Skeletal muscle cell (primary cell): Measurements from ENCODE around the gene PIK3CB.
"Not testable (repeated sequence)": the region's sequence is repeated elsewhere in the genome, so short reads cannot be mapped to it uniquely, and the experiment has no call there.

Source experiments
- DNase-seq: peaks from one replicate; pipeline ENCODE4 v3.0.0-alpha.2; 2010; ENCODE audit warnings: low read depth
- H3K4me3 ChIP-seq: 2 replicates; pipeline ENCODE4 v1.5.1; 2011; ENCODE audit warnings: low read depth, mild to moderate bottlenecking, control low read depth, low read length, moderate library complexity

Gene PIK3CB

DNA sequence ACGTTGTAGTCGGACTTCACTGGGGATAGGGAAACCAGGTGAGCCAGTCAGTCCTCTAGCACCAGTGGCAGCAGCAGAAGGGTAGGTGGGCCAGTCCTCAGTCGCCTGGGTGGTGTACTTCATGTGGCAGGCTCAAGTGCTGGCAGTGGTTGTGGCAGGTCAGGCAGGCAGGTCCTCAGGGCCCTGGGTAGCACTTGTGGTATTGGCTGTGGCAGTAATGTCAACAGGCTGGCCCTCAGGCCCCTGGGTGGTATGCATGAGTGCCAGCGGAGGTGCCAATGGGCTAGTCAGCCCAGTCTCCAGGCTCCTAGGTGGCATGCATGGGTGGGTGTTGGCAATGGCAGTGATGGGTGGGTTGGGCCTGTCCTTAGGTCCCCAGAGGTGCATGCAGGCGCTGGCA lies 185.6 kb downstream of the PIK3CB start:
- no peak for DNase-seq
- H3K4me3 ChIP-seq, result no peak overlapping the region

DNA sequence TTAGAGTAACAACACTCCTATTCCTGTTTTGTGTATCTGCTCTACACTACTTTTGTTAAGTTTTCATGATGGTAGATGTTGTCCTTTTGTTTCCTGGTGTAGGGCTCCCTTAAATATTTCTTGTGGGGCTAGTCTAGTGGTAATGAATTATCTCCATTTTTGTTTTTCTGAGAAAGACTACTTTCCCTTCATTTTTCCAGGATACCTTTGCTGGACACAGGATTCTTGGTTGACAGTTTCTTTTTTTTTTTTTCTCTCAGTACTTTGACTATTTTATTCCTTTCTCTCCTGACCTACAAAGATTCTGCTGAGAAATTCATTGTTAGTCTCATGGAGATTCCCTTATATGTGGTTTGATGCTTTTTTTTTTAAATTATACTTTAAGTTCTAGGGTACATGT lies 188.2 kb downstream of the PIK3CB start:
- DNase-seq, result no peak
- no peak overlapping the region for H3K4me3 ChIP-seq

DNA sequence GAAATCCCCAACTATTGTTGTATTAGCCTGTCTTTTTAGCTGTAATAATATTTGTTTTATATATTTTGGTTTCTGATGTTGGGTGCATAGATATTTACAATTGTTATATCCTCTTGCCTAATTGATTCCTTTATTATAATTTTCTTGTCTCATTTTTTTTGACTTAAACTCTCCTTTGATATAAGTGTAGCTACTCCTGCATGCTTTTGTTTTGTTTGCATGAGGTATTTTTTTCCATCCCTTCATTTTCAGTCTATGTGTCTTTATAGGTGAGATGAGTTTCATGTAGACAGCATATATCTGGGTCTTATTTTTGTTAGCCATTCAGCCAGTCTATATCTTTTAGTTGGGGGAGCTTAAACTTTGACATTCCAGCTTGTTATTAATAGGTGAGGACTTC lies 188.7 kb downstream of the PIK3CB start:
- no peak for DNase-seq
- no peak overlapping the region for H3K4me3 ChIP-seq

DNA sequence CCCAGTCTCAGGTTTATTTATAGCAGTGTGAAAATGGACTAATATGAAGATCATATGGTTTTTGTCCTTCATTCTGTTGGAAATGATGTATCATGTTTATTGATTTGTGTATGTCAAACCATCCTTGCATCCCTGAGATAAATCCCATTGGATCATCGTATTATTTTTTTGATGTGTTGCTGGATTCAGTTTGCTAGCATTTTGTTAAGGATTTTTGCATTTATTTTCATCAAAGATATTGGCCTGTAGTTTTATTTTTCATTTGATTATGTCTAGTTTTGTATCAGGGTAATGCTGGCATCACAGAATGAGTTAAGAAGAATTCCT lies 191.8 kb downstream of the PIK3CB start:
- H3K4me3 ChIP-seq, result no peak overlapping the region

DNA sequence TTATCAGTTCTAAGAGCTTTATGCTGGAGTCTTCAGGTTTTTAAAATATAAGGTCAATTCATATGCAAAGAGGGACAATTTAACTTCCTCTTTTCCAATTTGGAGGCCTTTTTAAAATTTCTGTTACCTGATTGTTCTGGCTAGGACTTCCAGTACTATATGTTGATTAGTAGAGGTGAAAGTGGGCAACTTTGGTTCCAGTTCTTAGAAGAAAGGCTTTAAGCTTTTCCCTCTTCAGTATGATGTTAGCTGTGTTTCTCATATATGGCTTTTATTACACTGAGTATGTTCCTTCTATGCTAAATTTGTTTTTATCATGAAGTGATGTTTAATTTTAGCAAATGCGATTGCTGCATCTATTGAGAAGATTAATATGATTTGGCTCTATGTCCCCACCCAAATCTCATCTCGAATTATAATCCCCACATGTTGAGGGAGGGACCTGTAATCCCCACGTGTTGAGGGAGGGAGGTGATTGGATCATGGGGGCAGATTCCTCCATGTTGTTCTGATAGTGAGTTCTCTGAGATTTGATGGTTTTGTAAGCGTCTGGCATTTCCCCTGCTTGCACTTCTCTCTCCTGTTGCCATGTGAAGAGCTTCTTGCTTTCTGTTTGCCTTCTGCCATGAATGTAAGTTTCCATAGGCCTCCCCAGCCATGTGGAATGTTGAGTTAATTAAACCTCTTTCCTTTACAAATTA lies 192.4 kb downstream of the PIK3CB start:
- no peak for DNase-seq
- no peak overlapping the region for H3K4me3 ChIP-seq

More for the DNA sequence above, 191.8 kb downstream of the PIK3CB start:
- no peak for DNase-seq

DNA sequence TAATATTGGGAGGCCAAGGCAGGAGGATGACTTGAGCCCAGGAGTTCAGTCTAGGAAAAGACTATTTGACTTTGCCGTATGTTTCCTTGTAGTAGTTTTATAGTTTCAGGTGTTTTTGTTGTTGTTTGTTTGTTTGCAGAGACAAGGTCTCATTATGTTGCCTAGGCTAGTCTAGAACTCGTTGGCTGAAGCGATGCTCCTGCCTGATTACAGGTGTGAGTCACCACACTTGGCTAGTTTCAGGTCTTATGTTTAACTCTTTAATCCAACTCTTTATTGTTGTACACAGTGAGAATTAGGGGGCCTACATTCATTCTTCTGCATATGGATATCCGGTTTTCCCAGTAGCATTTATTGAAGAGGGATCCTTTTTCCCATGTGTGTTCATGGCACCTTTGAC lies 194.2 kb downstream of the PIK3CB start:
- DNase-seq, result no peak
- H3K4me3 ChIP-seq, result no peak overlapping the region

DNA sequence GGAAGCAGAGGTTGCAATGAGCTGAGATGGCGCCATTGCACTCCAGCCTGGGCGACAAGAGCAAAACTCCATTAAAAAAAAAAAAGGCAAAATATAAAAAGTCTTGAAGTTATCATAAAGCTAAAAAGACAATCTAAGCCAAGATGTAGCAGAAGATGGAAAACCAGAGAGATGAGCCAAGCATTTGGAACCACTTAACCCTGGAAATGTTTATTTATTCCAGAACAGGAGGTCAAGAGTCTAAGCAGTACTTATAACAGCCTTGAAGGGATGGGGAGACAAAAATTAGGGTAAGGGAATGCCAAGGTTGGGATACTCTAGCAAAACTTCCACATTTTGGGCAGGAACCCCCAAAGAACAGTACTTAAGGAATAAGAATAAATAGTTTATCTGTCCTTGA lies 196.1 kb downstream of the PIK3CB start:
- no peak for DNase-seq
- H3K4me3 ChIP-seq, result no peak overlapping the region

DNA sequence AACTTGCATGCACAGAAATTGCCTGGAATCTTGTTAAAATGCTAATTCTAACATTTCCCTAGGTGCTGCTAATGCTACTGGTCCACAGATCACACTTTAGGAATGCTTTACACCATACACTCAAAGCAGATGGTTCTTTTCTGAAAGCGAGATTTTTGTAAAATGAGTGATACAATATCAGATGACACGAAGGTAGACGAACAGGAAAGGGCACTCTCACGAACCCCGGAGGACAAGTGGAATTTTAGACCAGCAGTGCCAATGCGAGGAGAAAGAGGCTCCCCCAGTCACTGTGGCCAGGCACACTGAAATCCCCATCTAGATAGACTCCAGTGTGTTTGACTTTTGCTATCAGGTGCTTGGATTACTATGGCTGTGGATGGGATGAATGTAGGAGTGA lies 205.2 kb downstream of the PIK3CB start:
- DNase-seq, result no peak
- no peak overlapping the region for H3K4me3 ChIP-seq

DNA sequence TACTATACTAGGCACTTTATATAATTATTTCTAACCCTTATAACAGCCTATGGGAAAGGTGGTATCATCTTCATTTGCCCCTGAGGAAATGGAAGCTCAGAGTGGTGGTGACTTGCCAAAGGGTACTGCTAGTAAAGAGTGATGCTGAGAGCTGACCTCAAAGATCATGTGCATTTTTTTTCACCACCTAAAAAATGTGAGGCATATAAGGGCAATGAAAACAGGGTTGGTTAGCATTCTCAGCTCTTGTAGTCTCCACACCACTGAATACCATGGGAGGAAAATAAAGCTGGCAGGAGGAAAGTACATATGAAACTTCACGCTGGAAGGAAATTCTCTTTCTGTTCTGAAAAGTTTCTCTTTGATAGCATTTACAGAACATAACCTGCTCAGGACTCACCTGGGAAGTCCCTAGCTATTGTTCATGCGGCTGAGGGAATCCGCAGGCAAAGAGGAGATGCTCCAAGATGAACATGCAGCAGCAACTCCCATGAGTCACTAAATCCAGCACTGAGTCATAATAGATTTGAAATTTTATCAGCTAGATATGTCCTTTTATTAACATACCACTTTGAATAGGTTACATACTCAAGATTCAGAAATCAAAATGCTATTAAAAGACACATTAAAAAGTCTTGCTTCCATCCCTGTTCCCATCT lies 208.9 kb downstream of the PIK3CB start:
- no peak for DNase-seq
- H3K4me3 ChIP-seq, result no peak overlapping the region

DNA sequence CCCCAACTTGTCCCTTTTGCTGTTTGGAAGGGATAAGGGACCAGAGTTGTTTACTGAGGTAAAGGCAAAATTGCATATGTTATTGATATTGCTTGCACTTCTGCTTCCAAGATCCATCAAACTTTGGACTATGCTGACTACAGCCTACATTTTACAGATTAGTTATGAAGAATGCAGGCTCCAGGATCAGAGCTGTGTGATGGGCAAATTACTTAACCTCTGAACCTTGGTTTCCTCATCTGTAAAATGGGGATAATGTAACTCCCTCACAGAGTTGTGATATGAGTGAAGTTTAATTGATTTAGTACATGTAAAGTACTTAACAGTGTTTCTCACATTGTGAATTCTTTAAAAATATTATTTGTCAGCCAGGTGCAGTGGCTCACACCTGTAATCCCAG lies 210.2 kb downstream of the PIK3CB start:
- no peak overlapping the region for H3K4me3 ChIP-seq
- no peak for DNase-seq

DNA sequence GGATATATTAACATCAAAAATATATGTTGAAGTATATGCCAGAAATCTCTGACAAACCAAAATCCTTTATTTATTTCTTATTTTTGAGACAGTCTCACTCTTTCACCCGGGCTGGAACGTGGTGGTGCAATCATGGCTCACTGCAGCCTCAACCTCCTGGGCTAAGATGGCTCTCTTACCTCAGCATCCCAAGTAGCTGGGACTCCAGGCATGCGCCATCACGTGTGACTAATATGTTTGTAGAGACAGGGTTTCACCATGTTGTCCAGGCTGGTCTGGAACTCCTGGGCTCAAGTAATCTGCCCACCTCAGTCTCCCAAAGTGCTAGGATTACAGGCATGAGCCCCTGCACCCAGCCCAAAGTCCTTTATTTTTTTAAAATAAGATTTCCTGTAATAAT lies 214.3 kb downstream of the PIK3CB start:
- no peak overlapping the region for H3K4me3 ChIP-seq
- no peak for DNase-seq

DNA sequence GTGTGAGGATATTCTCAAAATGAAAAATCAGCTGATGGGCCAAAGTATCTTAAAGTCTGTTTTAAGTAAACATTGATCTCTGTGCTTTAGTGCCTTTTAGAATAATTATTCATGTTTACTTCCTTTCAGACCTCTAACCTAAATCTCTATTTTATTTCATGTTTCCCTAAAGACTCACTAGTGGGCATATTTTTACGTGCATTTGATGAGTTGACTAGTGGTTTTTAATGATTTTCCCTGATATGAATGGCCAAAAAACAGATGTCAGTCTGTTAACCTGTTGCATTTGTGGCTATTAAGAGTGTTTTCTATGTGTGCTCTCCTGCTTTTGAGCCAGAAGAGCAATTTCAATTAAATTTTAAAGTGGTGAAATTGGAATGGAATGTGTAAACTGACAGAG lies 219.3 kb downstream of the PIK3CB start:
- no peak for DNase-seq
- no peak overlapping the region for H3K4me3 ChIP-seq

DNA sequence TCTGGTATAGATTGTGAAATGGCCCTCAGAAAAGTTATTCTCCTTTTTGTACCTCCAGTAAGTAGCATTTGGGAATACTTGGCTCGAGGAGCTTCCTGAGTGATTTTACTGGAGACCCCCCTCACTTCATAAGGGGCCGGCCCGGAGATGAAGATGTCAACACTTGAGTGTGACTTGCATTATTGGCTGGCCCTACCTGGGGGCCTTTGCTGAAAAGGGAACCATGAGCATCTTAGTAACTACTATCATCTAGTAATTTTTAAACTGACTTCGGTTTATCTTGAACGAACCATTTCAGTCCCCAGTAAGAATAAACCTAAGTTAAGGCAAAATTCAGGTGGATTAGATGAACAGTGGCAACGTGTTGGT lies 224.8 kb downstream of the PIK3CB start:
- no peak for DNase-seq
- no peak overlapping the region for H3K4me3 ChIP-seq

DNA sequence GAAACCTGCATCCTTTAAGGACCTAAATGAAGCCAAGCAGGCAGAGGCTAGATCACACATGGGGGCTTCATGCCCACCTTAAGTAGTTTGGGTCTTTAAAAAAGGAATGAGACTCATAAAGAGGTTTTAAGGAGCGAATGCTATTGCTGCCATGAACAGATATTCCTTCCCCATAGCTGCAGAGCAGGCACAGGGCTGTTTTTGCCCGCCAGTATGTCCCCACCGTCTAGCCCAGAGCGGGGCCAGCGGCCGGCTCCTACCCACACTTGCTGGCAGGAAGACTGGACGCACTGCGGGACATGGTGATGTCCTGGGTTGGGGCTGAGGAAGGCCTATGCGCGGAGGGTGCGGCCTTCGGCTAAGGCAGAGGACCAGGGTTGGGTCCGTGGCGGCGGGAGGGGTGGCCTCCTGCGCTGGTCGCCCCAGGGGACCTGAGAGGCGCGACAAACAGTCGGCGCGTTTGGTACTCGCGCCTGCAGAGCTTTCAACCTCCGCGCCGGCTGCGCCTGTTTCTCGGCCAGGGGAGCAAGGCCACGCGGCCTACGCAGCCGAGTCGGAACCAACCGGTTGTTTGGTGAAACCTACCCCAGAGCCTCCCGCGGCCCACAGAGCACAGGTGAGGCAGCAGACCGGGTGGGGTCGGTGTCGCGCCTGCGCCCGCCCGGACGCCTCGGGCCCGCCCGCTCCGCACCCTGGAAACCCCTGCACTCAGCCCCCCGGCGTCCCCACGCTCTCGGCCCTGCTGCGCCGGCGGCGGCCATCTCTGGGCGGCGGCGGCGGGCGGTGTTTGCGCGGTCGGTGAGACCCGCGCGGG lies 226.2 kb downstream of the PIK3CB start, which contains the start of gene FAIM:
Gene FAIM (plus strand): TSS at position 450 of the 814 bp plus-strand sequence. CDS start 10,956 bp downstream, outside the sequence.
- H3K4me3 ChIP-seq, result peak within 1 kb of the TSS; percentile 56
- DNase-seq, result no peak

DNA sequence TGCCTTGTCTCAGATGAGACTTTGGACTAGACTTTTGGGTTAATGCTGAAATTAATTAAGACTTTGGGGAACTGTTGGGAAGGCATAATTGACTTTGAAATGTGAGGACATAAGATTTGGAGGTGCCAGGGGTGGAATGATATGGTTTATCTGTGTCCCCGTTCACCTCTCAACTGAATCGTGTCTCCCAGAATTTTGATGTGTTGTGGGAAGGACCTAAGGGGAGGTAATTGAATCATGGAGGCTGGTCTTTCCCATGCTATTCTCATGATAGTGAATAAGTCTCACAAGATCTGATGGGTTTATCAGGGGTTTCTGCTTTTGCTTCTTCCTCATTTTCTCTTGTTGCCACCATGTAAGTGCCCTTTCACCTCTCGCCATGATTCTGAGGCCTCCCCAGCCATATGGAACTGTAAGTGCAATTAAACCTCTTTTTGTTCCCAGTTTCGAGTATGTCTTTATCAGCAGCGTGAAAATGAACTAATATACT lies 230.6 kb downstream of the PIK3CB start:
- not testable (repeated sequence) for DNase-seq

More for the DNA sequence above, 230.6 kb downstream of the PIK3CB start:
- not testable (repeated sequence) for H3K4me3 ChIP-seq
